ENCODE results near the gene NHSL1. TPM values are rescaled to one million over a fixed set of nuclear protein-coding genes. Genes with fewer than 3 reads are reported as not detected.

The NHSL1 gene
- total RNA-seq, 3 donors from 2014 or later: 0.11 to 0.71 (median 0.68) TPM

DNA sequence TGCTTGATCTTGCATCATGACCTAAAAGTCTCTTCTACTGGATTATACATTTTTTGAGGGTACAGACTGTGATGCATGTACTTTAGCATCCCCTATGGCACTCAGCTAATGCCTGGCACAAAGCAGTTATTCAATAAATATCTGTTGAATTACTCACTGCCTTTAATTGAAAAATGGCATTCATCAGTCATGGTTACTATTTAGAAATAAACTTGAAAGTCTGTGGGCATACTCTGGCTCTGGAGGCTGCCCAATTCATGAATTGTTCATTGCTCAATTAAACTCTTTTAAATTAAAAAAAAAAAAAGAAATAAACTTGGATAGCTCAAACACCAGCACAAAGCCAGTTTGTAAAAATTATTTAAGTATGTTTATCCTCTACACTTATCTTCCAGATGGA, 55.3 kb downstream of the NHSL1 start:
- no peak overlapping the region for H3K4me3 Mint-ChIP-seq
- no peaks in the 10 kb centered on the region for H3K27me3 Mint-ChIP-seq (ENCODE audit: low read depth)
- H3K4me1 Mint-ChIP-seq (ENCODE audit: low read depth): no peaks in the 10 kb centered on the region
- ATAC-seq (no peak), DNase-seq (no peak)
- no peaks in the 10 kb centered on the region for H3K36me3 Mint-ChIP-seq (ENCODE audit: insufficient read depth)
- H3K9me3 Mint-ChIP-seq: no peaks in the 10 kb centered on the region

DNA sequence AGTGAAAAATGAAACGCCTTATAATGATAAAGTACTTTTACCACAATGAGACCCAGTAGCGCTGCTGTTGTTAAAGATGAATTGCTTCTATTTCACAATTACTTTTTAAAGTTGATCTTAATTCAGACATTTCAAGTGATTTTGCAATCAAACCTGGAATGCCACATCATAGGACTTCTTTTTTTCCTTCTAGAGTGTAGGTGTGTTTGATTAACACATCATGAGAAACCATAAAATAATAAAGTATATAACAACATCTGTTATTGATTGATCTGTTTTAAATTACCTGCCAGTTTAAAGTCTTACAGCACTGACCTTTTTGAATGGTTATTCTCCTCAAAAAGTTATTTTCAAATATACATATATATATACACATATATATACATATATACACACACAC, 56.6 kb downstream of the NHSL1 start:
- H3K4me1 Mint-ChIP-seq (ENCODE audit: low read depth): no peaks in the 10 kb centered on the region
- DNase-seq (no peak), ATAC-seq (no peak)
- no peaks in the 10 kb centered on the region for H3K9me3 Mint-ChIP-seq
- no peaks in the 10 kb centered on the region for H3K27me3 Mint-ChIP-seq (ENCODE audit: low read depth)
- H3K36me3 Mint-ChIP-seq (ENCODE audit: insufficient read depth): no peaks in the 10 kb centered on the region
- no peak overlapping the region for H3K4me3 Mint-ChIP-seq

DNA sequence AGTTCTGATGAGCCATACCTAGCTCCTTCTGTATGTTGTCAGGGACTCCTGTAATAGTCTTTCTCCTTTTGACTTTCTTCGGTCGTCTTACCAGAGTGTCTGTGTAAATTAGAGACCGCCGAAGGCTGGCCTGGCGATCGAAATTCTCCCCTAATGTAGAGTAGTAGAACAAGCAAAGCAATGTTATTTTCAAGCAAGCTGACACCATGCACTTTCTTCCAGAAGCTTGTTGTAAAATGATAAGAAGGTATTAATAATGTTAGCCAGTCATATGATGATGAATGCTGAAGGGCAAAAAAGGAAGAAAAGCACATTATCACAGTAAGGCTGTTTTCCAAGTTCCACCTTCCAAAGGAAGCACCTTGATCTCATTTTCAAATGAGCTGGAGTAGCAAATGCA, 57.3 kb downstream of the NHSL1 start:
- no peak for DNase-seq
- Mint-ChIP-seq H3K36me3 (ENCODE audit: insufficient read depth) (no peaks in the 10 kb centered on the region), H3K4me1 (ENCODE audit: low read depth) (no peaks in the 10 kb centered on the region), H3K4me3 (no peak overlapping the region), H3K9me3 (no peaks in the 10 kb centered on the region), H3K27me3 (ENCODE audit: low read depth) (no peaks in the 10 kb centered on the region)
- ATAC-seq: no peak

DNA sequence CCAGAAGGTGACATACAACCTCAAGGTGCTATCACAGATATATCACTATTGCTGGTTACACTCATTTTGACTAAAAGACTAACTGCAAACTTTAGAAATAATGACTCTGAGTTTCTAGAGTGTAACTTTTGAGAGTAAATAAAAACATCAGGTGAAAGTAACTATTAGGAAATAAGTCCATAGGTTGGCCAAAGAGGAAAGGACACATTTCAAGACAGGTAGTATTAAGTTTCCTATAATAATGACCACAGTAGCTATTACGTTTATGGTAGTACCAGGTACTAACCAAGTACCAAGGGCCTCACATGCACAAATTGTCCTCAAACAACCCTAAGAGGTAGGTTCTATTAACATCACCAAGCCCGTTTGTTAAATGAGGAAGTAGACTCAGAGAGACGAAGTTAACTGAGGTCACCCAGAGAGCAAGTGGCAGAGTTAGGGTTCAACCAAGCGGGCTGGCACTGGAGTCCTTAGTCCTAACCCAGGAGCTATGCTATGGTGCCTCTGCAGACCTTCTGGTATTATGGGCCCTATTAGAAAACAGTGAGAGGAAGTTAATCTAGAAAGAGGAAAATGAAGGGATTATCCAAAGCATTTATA, 58.4 kb downstream of the NHSL1 start:
- no peak overlapping the region for H3K4me3 Mint-ChIP-seq
- DNase-seq (no peak), ATAC-seq (no peak)
- no peaks in the 10 kb centered on the region for H3K27me3 Mint-ChIP-seq (ENCODE audit: low read depth)
- H3K4me1 Mint-ChIP-seq (ENCODE audit: low read depth): no peaks in the 10 kb centered on the region
- no peaks in the 10 kb centered on the region for H3K36me3 Mint-ChIP-seq (ENCODE audit: insufficient read depth)
- H3K9me3 Mint-ChIP-seq: no peaks in the 10 kb centered on the region

DNA sequence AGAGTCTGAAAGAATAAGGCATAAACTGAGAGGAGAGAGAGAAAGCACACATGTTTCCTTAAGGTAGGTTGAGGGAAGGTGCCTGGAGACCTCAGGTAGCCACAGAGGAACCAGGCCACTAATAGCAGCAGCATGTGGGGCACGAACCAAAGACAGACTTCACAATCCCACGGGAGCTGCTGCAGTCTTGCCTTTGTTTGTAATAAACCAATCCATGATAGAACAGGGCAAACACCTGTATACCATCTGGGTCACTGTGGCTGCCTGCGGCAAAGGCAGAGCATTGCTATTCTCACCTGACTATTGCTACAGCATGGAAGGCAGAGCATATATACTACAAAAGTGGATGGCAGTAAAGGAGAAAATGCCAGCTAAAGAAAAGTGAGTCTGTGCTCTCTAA, 59.0 kb downstream of the NHSL1 start:
- Mint-ChIP-seq H3K36me3 (ENCODE audit: insufficient read depth) (no peaks in the 10 kb centered on the region), H3K9me3 (no peaks in the 10 kb centered on the region), H3K4me1 (ENCODE audit: low read depth) (no peaks in the 10 kb centered on the region), H3K27me3 (ENCODE audit: low read depth) (no peaks in the 10 kb centered on the region), H3K4me3 (no peak overlapping the region)
- DNase-seq (no peak), ATAC-seq (no peak)

DNA sequence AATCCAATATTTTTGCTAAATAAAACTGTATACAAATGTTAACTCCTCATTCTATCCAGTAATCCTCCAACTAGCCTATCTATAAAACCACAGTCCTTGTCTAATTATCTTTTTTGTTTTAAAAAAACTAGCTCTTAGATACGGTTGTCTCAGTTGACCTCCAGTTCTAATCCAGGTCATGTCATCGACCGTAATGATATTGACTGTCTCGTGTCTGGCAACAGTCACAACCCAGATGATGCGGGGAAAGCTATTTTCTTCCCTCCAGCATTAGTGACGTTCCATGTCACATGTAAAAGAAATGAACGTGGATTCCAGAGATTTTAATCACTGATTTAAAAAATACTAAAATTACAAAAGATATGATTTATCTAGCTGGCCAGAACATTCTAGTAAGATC, 59.7 kb downstream of the NHSL1 start:
- no peaks in the 10 kb centered on the region for H3K9me3 Mint-ChIP-seq
- no peak for ATAC-seq

DNA sequence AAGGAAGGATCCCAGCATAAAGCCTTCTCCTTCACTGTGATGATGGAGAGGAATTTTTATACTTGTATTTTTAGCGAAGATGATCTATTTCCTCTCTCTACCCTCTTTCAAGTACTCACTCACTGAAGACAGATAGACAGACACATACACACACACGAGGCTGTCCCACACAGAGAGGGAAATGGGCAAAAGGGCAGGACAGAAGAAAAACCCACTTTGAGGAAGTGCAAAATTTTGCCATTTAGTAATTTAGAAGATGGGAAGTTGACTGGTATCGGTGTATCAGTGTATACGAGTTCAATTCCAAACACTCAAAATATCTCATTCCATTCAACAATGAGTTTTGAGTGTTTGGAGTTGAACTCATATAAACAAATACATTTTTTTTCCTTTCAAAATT, 64.4 kb downstream of the NHSL1 start:
- ATAC-seq: no peak
- H3K27me3 Mint-ChIP-seq (ENCODE audit: low read depth): no peaks in the 10 kb centered on the region

More for the DNA sequence above, 59.7 kb downstream of the NHSL1 start:
- Mint-ChIP-seq H3K36me3 (ENCODE audit: insufficient read depth) (no peaks in the 10 kb centered on the region), H3K4me3 (no peak overlapping the region), H3K27me3 (ENCODE audit: low read depth) (no peaks in the 10 kb centered on the region), H3K4me1 (ENCODE audit: low read depth) (no peaks in the 10 kb centered on the region)
- DNase-seq: no peak

DNA sequence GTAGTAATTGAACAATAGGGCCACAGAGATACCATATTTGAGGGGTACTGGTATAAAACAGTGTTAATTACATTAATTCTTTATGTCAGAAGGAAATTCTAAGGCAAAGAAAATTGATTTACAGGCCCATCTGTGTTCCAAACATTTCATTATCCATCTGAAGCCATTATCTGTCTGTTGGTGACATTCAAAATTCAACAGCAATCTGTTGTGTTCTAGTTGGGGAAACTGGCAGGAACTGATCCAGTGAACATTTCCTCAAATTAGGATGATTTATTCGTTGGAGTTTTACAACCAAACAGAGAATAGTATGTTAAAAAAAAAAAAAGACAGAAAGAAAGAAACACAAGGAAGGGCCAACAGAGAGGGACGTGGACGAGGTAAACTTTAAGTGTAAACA, 65.2 kb downstream of the NHSL1 start:
- no peaks in the 10 kb centered on the region for H3K9me3 Mint-ChIP-seq
- no peak overlapping the region for H3K4me3 Mint-ChIP-seq
- H3K4me1 Mint-ChIP-seq (ENCODE audit: low read depth): no peaks in the 10 kb centered on the region
- no peak for DNase-seq
- ATAC-seq: no peak
- H3K36me3 Mint-ChIP-seq (ENCODE audit: insufficient read depth): no peaks in the 10 kb centered on the region
- H3K27me3 Mint-ChIP-seq (ENCODE audit: low read depth): no peaks in the 10 kb centered on the region

More for the DNA sequence above, 64.4 kb downstream of the NHSL1 start:
- no peak overlapping the region for H3K4me3 Mint-ChIP-seq
- H3K4me1 Mint-ChIP-seq (ENCODE audit: low read depth): no peaks in the 10 kb centered on the region
- DNase-seq: no peak
- H3K36me3 Mint-ChIP-seq (ENCODE audit: insufficient read depth): no peaks in the 10 kb centered on the region
- H3K9me3 Mint-ChIP-seq: no peaks in the 10 kb centered on the region

DNA sequence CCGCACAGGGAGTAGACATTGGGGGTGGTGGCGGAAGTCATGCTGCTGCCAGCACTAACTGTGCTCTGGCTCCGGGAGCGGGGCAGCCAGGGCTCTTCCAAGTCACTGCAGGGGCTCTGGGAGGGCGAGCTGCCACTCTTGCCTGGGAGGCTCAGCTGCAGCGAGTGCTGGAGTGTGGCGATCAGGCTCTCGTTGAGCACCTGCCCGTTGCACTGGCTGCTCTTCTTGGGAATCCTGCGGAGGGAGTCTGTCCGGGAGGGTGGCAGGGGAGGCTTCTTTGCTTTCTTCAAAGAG, 67.3 kb downstream of the NHSL1 start:
- DNase-seq (no peak), ATAC-seq (no peak)
- H3K27me3 Mint-ChIP-seq (ENCODE audit: low read depth): no peaks in the 10 kb centered on the region
- H3K4me3 Mint-ChIP-seq: no peak overlapping the region
- H3K9me3 Mint-ChIP-seq: no peaks in the 10 kb centered on the region
- no peaks in the 10 kb centered on the region for H3K4me1 Mint-ChIP-seq (ENCODE audit: low read depth)
- H3K36me3 Mint-ChIP-seq (ENCODE audit: insufficient read depth): no peaks in the 10 kb centered on the region

DNA sequence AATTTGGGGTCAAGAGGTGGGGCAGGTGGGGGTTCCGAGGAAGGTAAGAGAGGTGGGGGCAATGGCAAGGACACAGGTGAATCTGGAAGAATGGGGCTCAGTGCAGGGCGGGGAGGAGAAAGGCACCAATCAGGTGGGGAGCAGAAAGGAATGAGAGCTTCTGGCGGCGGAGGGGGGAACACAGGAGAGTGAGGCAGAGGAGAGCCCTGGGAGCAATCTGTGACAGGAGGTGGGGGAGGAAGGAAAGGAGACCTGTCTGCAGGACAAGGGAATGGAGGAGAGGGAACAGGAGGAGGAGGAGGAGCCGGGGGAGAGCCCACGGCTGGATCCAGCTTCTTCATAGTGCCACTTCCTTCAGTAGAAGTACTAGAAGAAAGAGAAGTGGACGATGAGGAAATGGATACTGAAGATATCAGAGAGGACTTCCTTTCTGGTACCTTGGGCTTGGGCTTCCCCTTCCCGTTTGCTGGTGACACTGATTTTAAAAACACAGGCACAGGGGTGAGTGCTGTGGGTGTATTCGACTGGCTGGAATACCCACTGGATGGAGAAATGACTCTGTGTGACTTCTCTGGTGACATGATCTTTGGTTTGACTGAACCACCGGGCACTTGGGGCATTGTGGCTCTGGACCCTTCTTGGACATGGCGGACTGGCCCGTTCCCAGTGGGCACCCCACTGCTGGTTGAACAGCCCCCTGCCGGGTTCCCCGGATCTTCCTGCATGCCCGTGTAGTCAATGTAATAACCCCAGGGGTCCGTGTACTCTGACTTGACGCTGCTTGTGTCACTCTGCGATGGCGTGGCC, 67.8 kb downstream of the NHSL1 start:
- H3K4me3 Mint-ChIP-seq: no peak overlapping the region
- H3K27me3 Mint-ChIP-seq (ENCODE audit: low read depth): no peaks in the 10 kb centered on the region
- H3K4me1 Mint-ChIP-seq (ENCODE audit: low read depth): no peaks in the 10 kb centered on the region
- no peaks in the 10 kb centered on the region for H3K36me3 Mint-ChIP-seq (ENCODE audit: insufficient read depth)
- no peak for DNase-seq
- no peak for ATAC-seq
- no peaks in the 10 kb centered on the region for H3K9me3 Mint-ChIP-seq

DNA sequence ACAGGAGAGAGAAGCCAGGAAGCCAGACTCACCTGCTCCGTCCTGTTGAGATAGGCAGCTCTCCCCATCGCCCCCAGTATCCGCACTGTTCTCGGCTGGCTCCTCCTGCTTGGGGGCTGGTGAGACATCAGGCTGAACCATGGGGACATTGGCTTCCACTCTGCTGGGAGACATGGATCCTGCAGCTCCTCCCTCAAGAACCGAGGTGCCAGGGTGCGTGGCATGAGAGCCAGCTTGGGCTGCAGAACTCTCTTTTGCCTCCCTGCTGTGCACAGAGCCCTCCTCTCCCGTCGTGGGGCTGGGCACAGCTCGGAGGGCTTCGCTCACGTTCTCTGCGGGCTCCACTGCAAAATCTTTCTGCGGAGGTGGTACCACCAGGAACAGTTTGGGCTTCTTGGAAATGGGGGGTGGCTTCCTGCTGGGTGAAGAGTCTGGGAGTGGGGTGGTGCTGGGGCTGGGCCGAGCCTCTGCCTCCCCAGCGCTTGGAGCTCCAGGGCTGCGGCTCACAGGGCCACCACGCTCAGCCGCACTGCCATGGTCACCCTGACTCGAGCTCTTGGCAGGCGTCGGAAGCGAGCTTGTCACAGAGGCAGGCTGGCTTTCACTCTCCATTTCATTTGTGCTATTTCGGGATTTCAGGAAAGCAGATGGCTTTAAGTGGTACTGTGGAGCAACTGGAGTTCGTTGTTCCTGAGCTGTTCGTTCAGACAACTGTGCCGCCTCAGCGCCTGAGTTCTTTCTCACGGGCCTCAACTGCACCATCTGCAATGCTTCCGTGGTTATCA, 68.7 kb downstream of the NHSL1 start:
- Mint-ChIP-seq H3K27me3 (ENCODE audit: low read depth) (no peaks in the 10 kb centered on the region), H3K4me1 (ENCODE audit: low read depth) (no peaks in the 10 kb centered on the region), H3K9me3 (no peaks in the 10 kb centered on the region), H3K36me3 (ENCODE audit: insufficient read depth) (no peaks in the 10 kb centered on the region), H3K4me3 (no peak overlapping the region)
- ATAC-seq: no peak
- no peak for DNase-seq

DNA sequence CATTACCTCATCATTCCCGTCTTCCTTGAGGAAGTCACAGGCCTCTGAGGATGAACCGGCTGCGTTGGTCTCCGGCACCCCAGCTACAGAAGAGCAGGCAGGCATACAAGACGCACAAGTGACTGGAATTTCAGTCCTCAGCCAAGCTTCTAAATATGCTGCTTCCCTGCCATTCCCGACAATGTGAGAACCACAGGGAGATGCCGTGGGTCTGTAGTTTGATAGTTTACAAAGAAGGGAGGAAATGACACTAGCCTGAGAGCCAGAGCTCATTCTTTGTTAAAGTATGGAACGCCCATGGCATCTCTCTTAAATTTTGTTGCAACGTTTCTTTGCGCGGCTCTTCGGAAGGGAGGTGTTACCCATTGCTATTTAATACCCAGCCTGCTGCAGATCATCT, 69.5 kb downstream of the NHSL1 start:
- H3K4me3 Mint-ChIP-seq: no peak overlapping the region
- no peaks in the 10 kb centered on the region for H3K27me3 Mint-ChIP-seq (ENCODE audit: low read depth)
- ATAC-seq (no peak), DNase-seq (no peak)
- no peaks in the 10 kb centered on the region for H3K4me1 Mint-ChIP-seq (ENCODE audit: low read depth)
- H3K36me3 Mint-ChIP-seq (ENCODE audit: insufficient read depth): no peaks in the 10 kb centered on the region
- H3K9me3 Mint-ChIP-seq: no peaks in the 10 kb centered on the region

DNA sequence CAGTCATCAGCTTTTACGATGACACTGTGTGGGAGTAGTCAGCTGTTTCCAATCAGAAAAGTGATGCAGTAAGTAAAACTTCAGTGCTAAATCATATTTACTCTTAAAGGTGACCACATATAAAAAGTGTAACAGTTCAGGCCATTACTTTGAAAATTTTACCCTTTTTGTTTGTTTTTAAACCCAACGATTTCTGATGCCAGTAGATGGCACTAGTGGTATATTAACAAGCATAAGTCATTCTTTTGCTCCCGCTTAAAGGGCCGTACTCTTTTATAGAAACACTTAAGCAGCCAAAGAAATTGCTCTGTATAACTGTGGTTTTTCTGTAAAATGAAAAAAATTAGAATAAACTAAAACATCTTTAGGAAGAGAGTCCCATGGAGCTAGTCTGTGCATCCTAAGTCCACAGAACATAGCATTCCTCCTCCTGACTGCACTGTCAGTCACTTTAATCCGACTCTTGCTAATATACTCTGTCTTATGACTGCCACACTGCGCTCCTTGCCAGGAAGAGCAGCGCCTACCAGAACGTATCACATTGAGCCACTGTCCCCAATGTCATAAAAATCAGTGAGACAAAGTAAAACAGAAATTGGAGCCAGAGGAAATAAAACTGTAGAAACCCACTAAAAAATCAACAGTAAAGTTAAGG, 70.2 kb downstream of the NHSL1 start:
- no peaks in the 10 kb centered on the region for H3K9me3 Mint-ChIP-seq
- no peak overlapping the region for H3K4me3 Mint-ChIP-seq
- DNase-seq: no peak
- no peaks in the 10 kb centered on the region for H3K36me3 Mint-ChIP-seq (ENCODE audit: insufficient read depth)
- no peak for ATAC-seq
- no peaks in the 10 kb centered on the region for H3K4me1 Mint-ChIP-seq (ENCODE audit: low read depth)
- no peaks in the 10 kb centered on the region for H3K27me3 Mint-ChIP-seq (ENCODE audit: low read depth)

DNA sequence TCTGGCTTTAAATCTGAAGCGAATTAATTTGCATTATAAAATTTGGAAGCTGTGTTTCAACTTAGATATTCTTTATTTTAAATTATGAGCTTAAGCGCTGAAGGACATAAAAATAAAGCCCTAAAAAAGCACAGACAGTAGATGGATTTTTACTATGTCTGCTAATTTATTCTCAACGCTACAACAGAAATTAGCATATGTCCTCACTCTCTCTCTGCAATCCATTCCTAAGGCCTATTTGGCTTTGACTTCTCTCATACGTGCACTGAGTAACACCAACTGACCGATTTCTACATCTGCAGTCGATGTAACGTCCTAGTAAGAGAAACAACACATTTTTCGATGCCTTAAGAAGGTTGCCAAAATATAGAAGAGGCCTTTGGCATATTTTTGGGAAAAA, 71.6 kb downstream of the NHSL1 start:
- no peak for DNase-seq
- Mint-ChIP-seq H3K4me3 (no peak overlapping the region), H3K36me3 (ENCODE audit: insufficient read depth) (no peaks in the 10 kb centered on the region), H3K27me3 (ENCODE audit: low read depth) (no peaks in the 10 kb centered on the region), H3K4me1 (ENCODE audit: low read depth) (peaks cover 6% of the 10 kb centered on the region), H3K9me3 (no peaks in the 10 kb centered on the region)
- no peak for ATAC-seq
